ENCODE data around the gene ATXN7L3B. TPM values are rescaled to one million over a fixed set of nuclear protein-coding genes. Genes with fewer than 3 reads are reported as not detected.
A peak's percentile ranks its signal among the peaks of the same experiment; 100 is the strongest.

The ATXN7L3B gene
- total and polyA plus RNA-seq, 2 of the 4 experiments (the other 2 are of a cell fraction) = 12.9 to 21.7 TPM

GRCh38 chr12:74535536-74535935 lies 2.1 kb upstream of the ATXN7L3B start:
- H3K4me1 ChIP-seq (ENCODE audit: control insufficient read depth, insufficient read depth, low read length) = peaks cover 10% of the 10 kb centered on the region
- no TSS peak for BruUV-seq (replicated peaks)
- H3K9me3 ChIP-seq (ENCODE audit: control insufficient read depth, insufficient read depth, low read length) = no peaks in the 10 kb centered on the region
- H4K8ac ChIP-seq (ENCODE audit: low read depth in 2 of 2, low read length in 2 of 2) = no peak overlapping the region
- no peak overlapping the region for H3K4ac ChIP-seq (ENCODE audit: low read depth, low read length)
- no peak overlapping the region for H4K91ac ChIP-seq (ENCODE audit: insufficient read depth, low read depth, low read length)
- H4K20me1 ChIP-seq (ENCODE audit: insufficient read depth, low read length) = peaks cover 21% of the 10 kb centered on the region
- H3K27ac ChIP-seq (ENCODE audit: insufficient read depth, low read length) = no peak overlapping the region
- DNase-seq (no peak), ATAC-seq (ENCODE audit: low read depth) (no peak)
- peak overlapping the region; percentile 11 for H2AFZ ChIP-seq (replicated peaks; ENCODE audit: low read length, poor library complexity)
- no peak overlapping the region for H2AK9ac ChIP-seq (replicated peaks; ENCODE audit: low read depth, low read length, poor library complexity)
- no peak overlapping the region for H3K56ac ChIP-seq (ENCODE audit: extremely low read depth, insufficient read depth, low read length)
- H2BK5ac ChIP-seq (ENCODE audit: low read depth, low read length, poor library complexity, severe bottlenecking) = no peak overlapping the region
- H3K23ac ChIP-seq (ENCODE audit: low read depth, low read length) = no peak overlapping the region
- H3K27me3 ChIP-seq (ENCODE audit: control insufficient read depth, insufficient read depth, low read length) = no peaks in the 10 kb centered on the region
- no peak overlapping the region for H3K18ac ChIP-seq (ENCODE audit: low read depth, low read length)
- H3K79me1 ChIP-seq (ENCODE audit: low read depth in 1 of 2, low read length in 2 of 2) = peaks cover 0 to 22% of the 10 kb centered on the region in 2 experiments; a peak in 3 of 4 replicates
- CTCF ChIA-PET = no interaction called here
- no peak overlapping the region for H2BK20ac ChIP-seq (ENCODE audit: low read depth, low read length)
- H3K9ac ChIP-seq (ENCODE audit: low read depth, low read length) = no peak overlapping the region
- POLR2A ChIA-PET (ENCODE audit: unreplicated experiment) = no interaction called here
- H3K9me1 ChIP-seq (ENCODE audit: insufficient read depth, low read length) = peaks cover 11% of the 10 kb centered on the region
- TF ChIP-seq USF2 (IDR thresholded peaks at IDR 0.05; ENCODE audit: low read depth, low read length) (no peak), NFE2L2 (IDR thresholded peaks at IDR 0.05; ENCODE audit: low read depth, low read length) (no peak), CEBPB (IDR thresholded peaks at IDR 0.05; ENCODE audit: low read depth, low read length) (no peak), MXI1 (IDR thresholded peaks at IDR 0.05; ENCODE audit: borderline replicate concordance, low read depth, low read length) (no peak), POLR2A (IDR thresholded peaks at IDR 0.05; ENCODE audit: low read depth, low read length) (no peak), CHD1 (IDR thresholded peaks at IDR 0.05; ENCODE audit: low read depth, low read length) (no peak), CTCF (conservative IDR thresholded peaks at IDR 0.05; ENCODE audit: low read depth, low read length) (no peak), BHLHE40 (IDR thresholded peaks at IDR 0.05; ENCODE audit: low read depth, low read length) (no peak), MAFK (IDR thresholded peaks at IDR 0.05; ENCODE audit: low read depth, low read length) (no peak), SMC3 (IDR thresholded peaks at IDR 0.05; ENCODE audit: low read depth, low read length) (no peak), RFX5 (IDR thresholded peaks at IDR 0.05; ENCODE audit: low read depth, low read length) (no peak), MAZ (IDR thresholded peaks at IDR 0.05; ENCODE audit: borderline replicate concordance, low read depth, low read length) (no peak), ELK1 (IDR thresholded peaks at IDR 0.05; ENCODE audit: borderline replicate concordance, low read depth, low read length) (no peak), FOS (IDR thresholded peaks at IDR 0.05; ENCODE audit: low read depth, low read length) (no peak), RAD21 (IDR thresholded peaks at IDR 0.05; ENCODE audit: low read length) (no peak), RCOR1 (IDR thresholded peaks at IDR 0.05; ENCODE audit: insufficient replicate concordance, low read length) (no peak)
- dilution Hi-C loops (cut with HindIII; ENCODE audit: low sequenced_read_pairs, unreplicated experiment) = no loop called here
- WGBS, 2 experiments (ENCODE audit: extremely low coverage in 2 of 2, insufficient read length in 1 of 2) = no CpG with 5 or more reads among the region's 5 CpGs
- no peak overlapping the region for H3K14ac ChIP-seq (replicated peaks; ENCODE audit: low read depth, low read length)
- no peak overlapping the region for H2BK15ac ChIP-seq (ENCODE audit: low read depth, low read length)
- in situ Hi-C loops (cut with MboI; ENCODE audit: low sequenced_read_pairs) = no loop called here
- H3K4me2 ChIP-seq (ENCODE audit: low read depth, low read length) = no peak overlapping the region
- H4K5ac ChIP-seq (ENCODE audit: low read depth, low read length) = no peak overlapping the region
- no peak overlapping the region for H2AK5ac ChIP-seq (ENCODE audit: low read depth, low read length)
- intact Hi-C loops (cut with micrococcal nuclease) = loop anchor here (10.0 kb wide), 1 partner anchor 949 kb away; the partner anchor contains the start of gene GLIPR1
- no peak overlapping the region for H3K4me3 ChIP-seq (ENCODE audit: insufficient read depth, low read depth, low read length)
- H2BK120ac ChIP-seq (ENCODE audit: low read depth, low read length) = no peak overlapping the region
- H3K36me3 ChIP-seq (ENCODE audit: control insufficient read depth, insufficient read depth, low read length) = peaks cover 9% of the 10 kb centered on the region
